ENCODE measurements around the gene ZNF846. TPM values are rescaled to one million over a fixed set of nuclear protein-coding genes. Genes with fewer than 3 reads are reported as not detected.
"Not testable (repeated sequence)": the region's sequence is repeated elsewhere in the genome, so short reads cannot be mapped to it uniquely, and the experiment has no call there.

Gene ZNF846
- total and polyA plus RNA-seq, 3 experiments from 2014 or later, result 5.1 to 7.5 (median 5.9) TPM

DNA sequence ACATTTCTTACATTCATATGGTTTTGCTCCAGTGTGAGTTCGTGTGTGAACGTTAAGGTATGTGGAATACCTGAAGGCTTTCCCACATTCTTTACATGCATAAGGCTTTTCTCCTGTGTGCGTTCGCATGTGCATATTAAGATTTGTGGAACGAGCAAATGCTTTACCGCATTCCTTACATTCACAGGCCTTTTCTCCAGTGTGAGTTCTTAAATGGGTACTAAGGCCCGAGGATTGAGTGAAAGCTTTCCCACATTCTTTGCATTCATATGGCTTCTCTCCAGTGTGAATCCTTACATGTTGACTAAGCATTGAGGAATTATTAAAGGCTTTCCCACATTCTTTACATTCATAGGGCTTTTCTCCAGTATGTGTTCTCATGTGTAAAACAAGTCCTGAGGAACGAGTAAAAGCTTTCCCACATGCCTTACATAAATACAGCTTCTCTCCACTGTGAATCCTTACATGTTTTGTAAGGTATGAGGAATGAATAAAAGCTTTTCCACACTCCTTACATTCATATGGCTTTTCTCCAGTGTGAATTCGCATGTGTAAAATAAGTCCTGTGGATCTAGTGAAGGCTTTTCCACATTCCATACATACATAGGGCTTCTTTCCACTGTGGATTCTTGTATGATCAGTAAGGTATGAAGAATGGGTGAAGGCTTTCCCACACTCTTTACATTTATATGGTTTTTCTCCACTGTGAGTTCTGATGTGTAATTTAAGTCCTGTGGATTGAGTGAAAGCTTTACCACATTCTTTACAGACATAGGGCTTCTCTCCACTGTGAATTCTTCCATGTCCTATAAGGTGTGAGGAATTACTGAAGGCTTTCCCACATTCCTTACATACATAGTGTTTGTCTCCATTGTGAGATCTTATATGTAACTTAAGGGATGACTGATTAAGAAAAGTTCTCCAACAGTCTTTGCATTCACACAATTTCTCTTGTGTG lies 10.7 kb downstream of the ZNF846 start:
- H3K4me3 ChIP-seq (ENCODE audit: low read length), result no peak overlapping the region
- Mint-ChIP-seq H3K36me3 (peaks cover 14 to 63% (median 55%) of the 10 kb centered on the region in 3 donors), H3K4me3 (no peak overlapping the region), H3K27me3 (no peaks in the 10 kb centered on the region), H3K9me3 (peaks cover 15 to 66% (median 59%) of the 10 kb centered on the region in 5 donors), H3K27ac (no peak overlapping the region), H3K4me1 (no peaks in the 10 kb centered on the region)
- POLR2A ChIA-PET, result interaction anchor here (0.6 kb wide), 1 partner anchor 40 kb away, joined by 4 read pairs; no protein-coding TSS in a partner anchor
- H3K27ac ChIP-seq (ENCODE audit: low read depth, low read length), result no peak overlapping the region
- peaks cover 19% of the 10 kb centered on the region for H3K9me3 ChIP-seq (ENCODE audit: low read length)
- CTCF ChIA-PET, result no interaction called here
- no peaks in the 10 kb centered on the region for H3K27me3 ChIP-seq (ENCODE audit: insufficient read depth, low read length, poor library complexity, severe bottlenecking)
- peaks cover 13% of the 10 kb centered on the region for H3K36me3 ChIP-seq (ENCODE audit: insufficient read depth, low read length)
- no peak for DNase-seq
- H3K4me1 ChIP-seq (ENCODE audit: insufficient read depth, low read length), result no peaks in the 10 kb centered on the region

- H3K27me3 Mint-ChIP-seq, result no peaks in the 10 kb centered on the region
- ChIA-PET POLR2A (no interaction called here), CTCF (no interaction called here)
- Histone ChIP-seq H3K9me3 (ENCODE audit: low read length) (peaks cover 17% of the 10 kb centered on the region), H3K4me3 (ENCODE audit: low read length) (no peak overlapping the region), H3K27ac (ENCODE audit: low read depth, low read length) (no peak overlapping the region), H3K27me3 (ENCODE audit: insufficient read depth, low read length, poor library complexity, severe bottlenecking) (no peaks in the 10 kb centered on the region), H3K36me3 (ENCODE audit: insufficient read depth, low read length) (peaks cover 5% of the 10 kb centered on the region), H3K4me1 (ENCODE audit: insufficient read depth, low read length) (no peaks in the 10 kb centered on the region)
- no peak overlapping the region for H3K4me3 Mint-ChIP-seq
- DNase-seq, result no peak
- no peak overlapping the region for H3K27ac Mint-ChIP-seq
- H3K4me1 Mint-ChIP-seq, result no peaks in the 10 kb centered on the region
- H3K9me3 Mint-ChIP-seq, result peaks cover 14 to 59% (median 56%) of the 10 kb centered on the region in 5 donors
- H3K36me3 Mint-ChIP-seq, result peaks cover 8 to 30% (median 22%) of the 10 kb centered on the region in 3 donors
Measured at GRCh38 chr19:9752701-9753443, 15.7 kb downstream of the ZNF846 start.

DNA sequence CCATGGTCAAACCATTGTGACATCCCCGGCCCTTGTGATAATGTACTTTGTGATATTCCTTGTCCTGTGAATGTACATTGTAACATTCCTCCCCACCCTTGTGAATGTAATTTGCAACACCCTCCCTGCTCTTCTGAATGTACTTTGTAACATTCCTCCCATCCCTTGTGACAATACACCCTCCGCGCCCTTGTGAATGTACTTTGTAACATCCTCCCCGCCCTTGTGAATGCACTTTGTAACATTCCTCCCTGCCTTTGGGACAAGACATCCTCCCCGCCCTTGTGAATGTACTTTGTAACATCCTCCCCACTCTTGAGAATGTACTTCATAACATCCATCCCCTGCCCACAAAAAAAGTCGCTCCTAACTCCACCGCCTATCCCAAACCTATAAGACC lies 17.1 kb downstream of the ZNF846 start:
- peaks cover 11 to 45% (median 43%) of the 10 kb centered on the region in 5 donors for H3K9me3 Mint-ChIP-seq
- no peak overlapping the region for H3K4me3 Mint-ChIP-seq
- Histone ChIP-seq H3K4me3 (ENCODE audit: low read length) (no peak overlapping the region), H3K4me1 (ENCODE audit: insufficient read depth, low read length) (no peaks in the 10 kb centered on the region), H3K27ac (ENCODE audit: low read depth, low read length) (no peak overlapping the region), H3K9me3 (ENCODE audit: low read length) (peaks cover 10% of the 10 kb centered on the region), H3K27me3 (ENCODE audit: insufficient read depth, low read length, poor library complexity, severe bottlenecking) (no peaks in the 10 kb centered on the region), H3K36me3 (ENCODE audit: insufficient read depth, low read length) (no peaks in the 10 kb centered on the region)
- H3K36me3 Mint-ChIP-seq, result peaks cover 8 to 24% (median 18%) of the 10 kb centered on the region in 3 donors
- no peak overlapping the region for H3K27ac Mint-ChIP-seq
- ChIA-PET CTCF (no interaction called here), POLR2A (no interaction called here)
- no peak for DNase-seq
- no peaks in the 10 kb centered on the region for H3K27me3 Mint-ChIP-seq
- H3K4me1 Mint-ChIP-seq, result no peaks in the 10 kb centered on the region

DNA sequence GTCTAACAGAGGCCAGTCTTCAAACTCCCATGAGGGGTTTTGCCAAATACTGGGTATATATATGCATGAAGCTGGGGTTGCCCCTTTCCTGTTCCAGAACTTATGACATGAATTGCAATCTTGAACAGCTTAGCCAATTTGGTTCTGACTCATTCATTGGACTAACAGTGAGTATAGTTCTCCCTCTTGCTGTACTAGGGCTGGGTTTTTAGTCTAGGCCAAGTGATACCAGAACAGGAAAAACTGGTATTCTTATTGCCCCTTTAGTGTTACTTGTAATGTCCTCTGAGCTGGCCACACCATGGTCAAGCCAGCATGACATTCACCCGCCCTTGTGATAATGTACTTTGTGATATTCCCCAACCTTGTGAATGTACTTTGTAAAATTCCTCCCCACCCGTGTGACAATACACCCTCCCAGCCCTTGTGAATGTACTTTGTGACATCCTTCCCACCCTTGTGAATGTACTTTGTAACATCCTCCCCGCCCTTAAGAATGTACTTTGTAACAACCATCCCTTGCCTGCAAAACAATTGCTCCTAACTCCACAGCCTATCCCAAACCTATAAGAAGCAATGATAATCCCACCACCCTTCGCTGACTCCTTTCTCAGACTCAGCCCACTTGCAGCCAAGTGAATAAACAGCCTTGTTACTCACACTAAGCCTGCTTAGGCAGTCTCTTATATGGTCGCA lies 26.9 kb downstream of the ZNF846 start:
- Mint-ChIP-seq H3K9me3 (peaks cover 0 to 2% (median 0%) of the 10 kb centered on the region in 5 donors), H3K4me1 (no peaks in the 10 kb centered on the region), H3K4me3 (no peak overlapping the region), H3K27me3 (no peaks in the 10 kb centered on the region), H3K36me3 (peaks cover 0 to 9% (median 0%) of the 10 kb centered on the region in 3 donors), H3K27ac (no peak overlapping the region)
- Histone ChIP-seq H3K4me1 (ENCODE audit: insufficient read depth, low read length) (no peaks in the 10 kb centered on the region), H3K27me3 (ENCODE audit: insufficient read depth, low read length, poor library complexity, severe bottlenecking) (no peaks in the 10 kb centered on the region), H3K27ac (ENCODE audit: low read depth, low read length) (no peak overlapping the region), H3K36me3 (ENCODE audit: insufficient read depth, low read length) (no peaks in the 10 kb centered on the region), H3K9me3 (ENCODE audit: low read length) (no peaks in the 10 kb centered on the region), H3K4me3 (ENCODE audit: low read length) (no peak overlapping the region)
- CTCF ChIA-PET, result no interaction called here
- POLR2A ChIA-PET, result no interaction called here
- no peak for DNase-seq

DNA sequence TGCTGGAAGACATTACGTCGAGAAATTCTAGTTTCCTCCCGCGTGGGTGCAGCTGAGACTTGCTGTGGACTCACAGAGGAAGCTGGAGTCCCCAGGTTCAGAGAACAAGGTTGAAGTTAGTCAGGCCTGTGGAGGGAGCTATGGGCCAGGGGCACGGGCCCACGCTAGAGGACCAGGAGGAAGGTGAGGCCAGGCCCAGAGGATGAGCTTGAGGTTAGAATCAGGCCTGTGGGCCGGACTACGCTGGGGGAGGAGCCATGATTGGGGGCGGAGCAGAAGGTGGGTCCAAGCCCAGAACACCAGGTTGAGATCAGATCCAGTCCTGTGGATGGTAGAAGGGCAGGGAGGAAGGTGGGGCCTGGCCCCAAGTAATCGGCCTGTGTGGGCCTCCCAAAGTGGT lies 32.6 kb downstream of the ZNF846 start:
- no peaks in the 10 kb centered on the region for H3K9me3 Mint-ChIP-seq
- H3K27me3 ChIP-seq (ENCODE audit: insufficient read depth, low read length, poor library complexity, severe bottlenecking), result no peaks in the 10 kb centered on the region
- peaks cover 0 to 2% of the 10 kb centered on the region in 2 donors for H3K27me3 Mint-ChIP-seq
- no peak for DNase-seq
- ChIA-PET CTCF (interaction anchor here (1.7 kb wide), 1 partner anchor 48 kb away, joined by 3 read pairs; no protein-coding TSS in a partner anchor), POLR2A (interaction anchor here (0.6 kb wide), 1 partner anchor 67 kb away, joined by 3 read pairs; no protein-coding TSS in a partner anchor)
- no peaks in the 10 kb centered on the region for H3K9me3 ChIP-seq (ENCODE audit: low read length)
- no peaks in the 10 kb centered on the region for H3K36me3 ChIP-seq (ENCODE audit: insufficient read depth, low read length)
- H3K27ac Mint-ChIP-seq, result no peak overlapping the region
- H3K4me1 ChIP-seq (ENCODE audit: insufficient read depth, low read length), result no peaks in the 10 kb centered on the region
- H3K36me3 Mint-ChIP-seq, result peaks cover 0 to 3% (median 0%) of the 10 kb centered on the region in 3 donors
- H3K4me1 Mint-ChIP-seq, result no peaks in the 10 kb centered on the region
- H3K4me3 Mint-ChIP-seq, result no peak overlapping the region
- H3K4me3 ChIP-seq (ENCODE audit: low read length), result no peak overlapping the region
- H3K27ac ChIP-seq (ENCODE audit: low read depth, low read length), result no peak overlapping the region

DNA sequence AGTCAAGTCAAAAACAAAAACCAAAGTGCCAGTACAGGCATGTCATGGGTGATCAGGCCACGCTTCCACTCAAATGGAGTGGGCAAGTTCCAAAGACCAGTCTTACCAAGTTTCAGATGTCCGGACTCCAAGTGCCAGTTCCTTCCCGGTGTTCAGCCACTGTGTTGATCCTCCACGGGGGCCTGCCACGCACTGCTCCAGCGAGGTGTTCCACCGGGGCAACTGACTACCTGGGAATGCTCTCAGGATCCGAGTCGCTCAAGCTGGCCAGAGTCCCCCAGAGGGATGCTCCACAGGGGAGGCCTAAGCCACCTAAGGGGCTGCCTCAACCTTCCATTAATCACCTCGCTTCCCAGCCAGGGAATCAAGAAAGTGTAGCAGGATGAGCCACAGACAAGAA lies 38.5 kb downstream of the ZNF846 start:
- peaks cover 5 to 18% of the 10 kb centered on the region in 2 donors for H3K27me3 Mint-ChIP-seq
- H3K4me3 ChIP-seq (ENCODE audit: low read length); H3K4me1 ChIP-seq (ENCODE audit: insufficient read depth, low read length); H3K36me3 Mint-ChIP-seq; H3K9me3 ChIP-seq (ENCODE audit: low read length); POLR2A ChIA-PET; H3K4me1 Mint-ChIP-seq; H3K27me3 ChIP-seq (ENCODE audit: insufficient read depth, low read length, poor library complexity, severe bottlenecking); H3K27ac Mint-ChIP-seq; H3K9me3 Mint-ChIP-seq; CTCF ChIA-PET; H3K36me3 ChIP-seq (ENCODE audit: insufficient read depth, low read length); DNase-seq; H3K27ac ChIP-seq (ENCODE audit: low read depth, low read length); H3K4me3 Mint-ChIP-seq: not testable (repeated sequence)

DNA sequence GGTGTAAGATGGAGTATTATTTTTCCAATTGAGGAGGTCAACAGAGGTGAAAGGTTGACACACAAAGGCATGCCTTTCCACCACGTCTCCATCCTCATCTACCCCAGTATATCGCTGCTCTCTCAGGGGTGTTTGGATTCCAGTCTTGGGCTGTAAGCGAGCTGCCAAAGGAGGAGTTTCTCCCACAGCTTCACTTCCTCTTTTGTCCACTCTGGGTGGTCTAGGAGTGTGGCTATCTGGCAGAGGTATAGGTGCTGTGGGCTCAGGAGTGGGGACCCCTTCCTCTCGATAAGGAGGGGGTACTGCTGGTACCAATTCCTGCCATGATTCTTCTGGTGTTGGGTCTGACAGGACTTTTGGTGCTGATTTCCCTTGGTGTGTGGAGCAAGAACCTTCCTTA lies 39.4 kb downstream of the ZNF846 start:
- no peak for DNase-seq
- peaks cover 5 to 18% of the 10 kb centered on the region in 2 donors for H3K27me3 Mint-ChIP-seq
- H3K4me1 Mint-ChIP-seq, result no peaks in the 10 kb centered on the region
- peaks cover 7 to 14% (median 9%) of the 10 kb centered on the region in 5 donors for H3K9me3 Mint-ChIP-seq
- no peaks in the 10 kb centered on the region for H3K4me1 ChIP-seq (ENCODE audit: insufficient read depth, low read length)
- H3K4me3 ChIP-seq (ENCODE audit: low read length), result no peak overlapping the region
- H3K27me3 ChIP-seq (ENCODE audit: insufficient read depth, low read length, poor library complexity, severe bottlenecking), result no peaks in the 10 kb centered on the region
- H3K36me3 Mint-ChIP-seq, result peaks cover 0 to 7% (median 0%) of the 10 kb centered on the region in 3 donors
- no peak overlapping the region for H3K4me3 Mint-ChIP-seq
- ChIA-PET CTCF (no interaction called here), POLR2A (no interaction called here)
- H3K27ac ChIP-seq (ENCODE audit: low read depth, low read length), result no peak overlapping the region
- H3K36me3 ChIP-seq (ENCODE audit: insufficient read depth, low read length), result no peaks in the 10 kb centered on the region
- no peaks in the 10 kb centered on the region for H3K9me3 ChIP-seq (ENCODE audit: low read length)
- H3K27ac Mint-ChIP-seq, result no peak overlapping the region

All from CD8-positive, alpha-beta memory T cell (primary cell).